WTC11 (cell line): ENCODE data around the gene DOK7. TPM values are rescaled to one million over a fixed set of nuclear protein-coding genes. Genes with fewer than 3 reads are reported as not detected.

Experiments
- ATAC-seq: fragments of 200-7000 bp; cut with Tn5 transposase; 2 replicates; pipeline ENCODE4 v1.10.0; 2021; ENCODE audit warnings: mild to moderate bottlenecking, moderate library complexity
- CTCF ChIA-PET: fragments of 300-600 bp; sonication (Branson Sonifier 250); formaldehyde crosslinking; loops from one replicate; lab custom pipeline; 2021; ENCODE audit warnings: antibody characterized with exemption; lab: Charles Lee
- POLR2A ChIA-PET: fragments of 350-600 bp; sonication (Branson Sonifier 250); formaldehyde crosslinking; loops from one replicate; lab custom pipeline; 2021; ENCODE audit warnings: antibody characterized with exemption; lab: Charles Lee
- DNase-seq: peaks from one replicate; pipeline ENCODE4 v3.0.0; 2021; ENCODE audit warnings: low spot score
- H3K27ac Mint-ChIP-seq: 2 replicates; pipeline ENCODE4 v1.8.0; 2021; ENCODE audit warnings: mixed read lengths
- H3K27me3 Mint-ChIP-seq: 2 replicates; pipeline ENCODE4 v1.8.0; 2021; ENCODE audit warnings: low read depth, mild to moderate bottlenecking, moderate library complexity, mixed read lengths
- H3K36me3 Mint-ChIP-seq: 2 replicates; pipeline ENCODE4 v1.8.0; 2021; ENCODE audit warnings: mixed read lengths
- H3K4me1 Mint-ChIP-seq: 2 replicates; pipeline ENCODE4 v1.8.0; 2022; ENCODE audit warnings: mixed read lengths
- H3K4me3 Mint-ChIP-seq: 2 replicates; pipeline ENCODE4 v1.8.0; 2021; ENCODE audit warnings: mild to moderate bottlenecking, moderate library complexity, mixed read lengths
- H3K9me3 Mint-ChIP-seq: 2 replicates; pipeline ENCODE4 v1.8.0; 2021; ENCODE audit warnings: mixed read lengths
- AFF4 ChIP-seq: sonication (generic); formaldehyde crosslinking; IDR thresholded peaks from 2 replicates; pipeline ENCODE4 v1.8.1; 2023; ENCODE audit warnings: mild to moderate bottlenecking, missing genetic modification reagents, borderline replicate concordance
- ATF2 ChIP-seq: sonication (generic); formaldehyde crosslinking; IDR thresholded peaks from 2 replicates; pipeline ENCODE4 v1.8.1; 2022; ENCODE audit warnings: low read depth, missing genetic modification reagents, borderline replicate concordance
- EMX1 ChIP-seq: fragments of 250-450 bp; sonication (Bioruptor Pico); IDR thresholded peaks from 2 replicates; pipeline ENCODE4 v1.8.0; 2021; ENCODE audit warnings: mild to moderate bottlenecking
- GRHL2 ChIP-seq: fragments of 250-450 bp; sonication (Bioruptor Pico); IDR thresholded peaks from 2 replicates; pipeline ENCODE4 v1.8.0; 2022; ENCODE audit warnings: mild to moderate bottlenecking, moderate library complexity; ENCODE audit not compliant: insufficient replicate concordance, severe bottlenecking
- JAZF1 ChIP-seq: fragments of 250-450 bp; sonication (Bioruptor Pico); IDR thresholded peaks from 2 replicates; pipeline ENCODE4 v1.9.0; 2021; ENCODE audit warnings: moderate library complexity, mild to moderate bottlenecking, inconsistent platforms
- MAX ChIP-seq: sonication (generic); formaldehyde crosslinking; IDR thresholded peaks from 2 replicates; pipeline ENCODE4 v1.8.0; 2022; ENCODE audit warnings: mild to moderate bottlenecking, missing genetic modification reagents
- MYBL2 ChIP-seq: sonication (generic); formaldehyde crosslinking; IDR thresholded peaks from 2 replicates; pipeline ENCODE4 v1.8.1; 2023; ENCODE audit warnings: mild to moderate bottlenecking, moderate library complexity, missing genetic modification reagents
- ZBTB21 ChIP-seq: sonication (generic); formaldehyde crosslinking; IDR thresholded peaks from 2 replicates; pipeline ENCODE4 v1.8.1; 2023; ENCODE audit warnings: mild to moderate bottlenecking, missing genetic modification reagents, borderline replicate concordance
- ZNF396 ChIP-seq: fragments of 250-450 bp; sonication (Bioruptor Pico); IDR thresholded peaks from 2 replicates; pipeline ENCODE4 v1.8.0; 2021; ENCODE audit warnings: mild to moderate bottlenecking, moderate library complexity, borderline replicate concordance
- total RNA-seq: library from RNA; stranded (reverse); gene quantifications from 3 replicates; pipeline ENCODE4 v1.2.3, GENCODE V29; 2021
- TF ChIP-seq, protein P1 (sequence below): sonication (generic); formaldehyde crosslinking; IDR thresholded peaks from 2 replicates; pipeline ENCODE4 v1.8.0; 2022; ENCODE audit warnings: missing genetic modification reagents
- TF ChIP-seq, protein P2 (sequence below): sonication (generic); formaldehyde crosslinking; IDR thresholded peaks from 2 replicates; pipeline ENCODE4 v1.8.1; 2023; ENCODE audit warnings: mild to moderate bottlenecking, moderate library complexity, missing genetic modification reagents
- TF ChIP-seq, protein P3 (sequence below): sonication (generic); formaldehyde crosslinking; IDR thresholded peaks from 2 replicates; pipeline ENCODE4 v1.8.0; 2023; ENCODE audit warnings: missing genetic modification reagents
- TF ChIP-seq, protein P4 (sequence below): fragments of 250-450 bp; sonication (Bioruptor Pico); conservative IDR thresholded peaks from 2 replicates; pipeline ENCODE4 v1.9.0; 2021; ENCODE audit warnings: mild to moderate bottlenecking
- TF ChIP-seq, protein P5 (sequence below): sonication (generic); formaldehyde crosslinking; IDR thresholded peaks from 2 replicates; pipeline ENCODE4 v1.8.0; 2023; ENCODE audit warnings: mild to moderate bottlenecking, missing genetic modification reagents
- TF ChIP-seq, protein P6 (sequence below): sonication (generic); formaldehyde crosslinking; IDR thresholded peaks from 2 replicates; pipeline ENCODE4 v1.8.1; 2023; ENCODE audit warnings: mild to moderate bottlenecking, missing genetic modification reagents

Gene DOK7
- total RNA-seq, 1 experiment from 2014 or later, result 0.22 TPM

DNA sequence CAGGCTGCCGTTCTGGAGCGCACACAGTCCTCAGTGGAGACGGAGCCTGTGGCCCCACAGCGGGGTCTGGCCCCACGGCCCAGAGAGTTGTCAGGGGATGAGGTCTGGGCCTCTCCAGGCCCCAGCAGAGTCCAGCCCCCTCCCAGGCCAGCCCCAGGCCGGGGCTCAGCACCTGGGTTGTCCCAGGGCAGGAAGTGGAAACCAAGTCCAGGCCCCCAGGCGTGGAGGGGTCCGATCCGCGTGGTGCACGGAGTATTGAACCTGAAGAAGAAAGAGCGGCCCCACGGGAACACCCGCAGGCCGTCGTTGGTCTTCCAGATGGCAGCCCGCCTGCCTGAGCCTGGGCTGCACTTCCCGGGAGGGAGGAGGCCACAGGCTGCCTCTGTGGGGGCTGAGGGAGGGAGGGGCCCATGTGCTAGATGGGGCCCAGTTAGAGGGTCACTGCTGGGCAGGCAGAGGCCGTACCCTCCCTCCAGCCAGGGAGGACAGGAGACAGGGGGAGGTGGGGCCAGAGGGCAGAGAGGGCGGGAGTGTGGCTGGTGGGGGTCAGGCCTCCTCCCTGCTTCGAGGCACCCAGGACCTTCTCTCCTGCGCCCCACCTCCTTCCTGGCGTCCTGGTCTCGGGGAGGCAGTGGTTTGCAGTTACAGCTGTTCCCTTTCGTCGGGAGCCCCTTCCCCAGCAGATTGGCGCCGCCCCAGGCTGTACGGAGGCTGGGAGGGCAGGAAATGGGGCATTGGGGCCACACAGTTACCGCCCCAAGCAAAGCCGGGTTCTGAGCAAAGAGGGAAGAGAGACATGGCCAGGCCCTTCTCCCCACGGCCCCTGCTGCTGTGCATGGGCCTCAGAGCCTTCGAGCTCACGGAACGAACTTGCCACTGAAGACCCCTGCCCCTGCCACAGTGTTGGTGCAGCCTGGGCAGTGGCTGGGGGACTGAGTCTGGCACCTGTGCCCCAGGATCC lies 13.3 kb upstream of the DOK7 start:
- ChIA-PET CTCF (interaction anchor here (0.8 to 2.0 kb wide), 4 partner anchors 30 to 132 kb away, joined by 3 to 12 read pairs (median 4); no protein-coding TSS in a partner anchor), POLR2A (no interaction called here)
- Mint-ChIP-seq H3K27me3 (peaks cover 26% of the 10 kb centered on the region), H3K36me3 (peaks cover 3% of the 10 kb centered on the region), H3K4me1 (no peaks in the 10 kb centered on the region), H3K9me3 (peaks cover 14% of the 10 kb centered on the region), H3K4me3 (no peak overlapping the region), H3K27ac (no peak overlapping the region)
- ATAC-seq (no peak), DNase-seq (no peak)
- TF ChIP-seq, protein P1, sequence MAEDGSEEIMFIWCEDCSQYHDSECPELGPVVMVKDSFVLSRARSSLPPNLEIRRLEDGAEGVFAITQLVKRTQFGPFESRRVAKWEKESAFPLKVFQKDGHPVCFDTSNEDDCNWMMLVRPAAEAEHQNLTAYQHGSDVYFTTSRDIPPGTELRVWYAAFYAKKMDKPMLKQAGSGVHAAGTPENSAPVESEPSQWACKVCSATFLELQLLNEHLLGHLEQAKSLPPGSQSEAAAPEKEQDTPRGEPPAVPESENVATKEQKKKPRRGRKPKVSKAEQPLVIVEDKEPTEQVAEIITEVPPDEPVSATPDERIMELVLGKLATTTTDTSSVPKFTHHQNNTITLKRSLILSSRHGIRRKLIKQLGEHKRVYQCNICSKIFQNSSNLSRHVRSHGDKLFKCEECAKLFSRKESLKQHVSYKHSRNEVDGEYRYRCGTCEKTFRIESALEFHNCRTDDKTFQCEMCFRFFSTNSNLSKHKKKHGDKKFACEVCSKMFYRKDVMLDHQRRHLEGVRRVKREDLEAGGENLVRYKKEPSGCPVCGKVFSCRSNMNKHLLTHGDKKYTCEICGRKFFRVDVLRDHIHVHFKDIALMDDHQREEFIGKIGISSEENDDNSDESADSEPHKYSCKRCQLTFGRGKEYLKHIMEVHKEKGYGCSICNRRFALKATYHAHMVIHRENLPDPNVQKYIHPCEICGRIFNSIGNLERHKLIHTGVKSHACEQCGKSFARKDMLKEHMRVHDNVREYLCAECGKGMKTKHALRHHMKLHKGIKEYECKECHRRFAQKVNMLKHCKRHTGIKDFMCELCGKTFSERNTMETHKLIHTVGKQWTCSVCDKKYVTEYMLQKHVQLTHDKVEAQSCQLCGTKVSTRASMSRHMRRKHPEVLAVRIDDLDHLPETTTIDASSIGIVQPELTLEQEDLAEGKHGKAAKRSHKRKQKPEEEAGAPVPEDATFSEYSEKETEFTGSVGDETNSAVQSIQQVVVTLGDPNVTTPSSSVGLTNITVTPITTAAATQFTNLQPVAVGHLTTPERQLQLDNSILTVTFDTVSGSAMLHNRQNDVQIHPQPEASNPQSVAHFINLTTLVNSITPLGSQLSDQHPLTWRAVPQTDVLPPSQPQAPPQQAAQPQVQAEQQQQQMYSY (CRISPR knock-in tag), result no peak
- TF ChIP-seq AFF4 (CRISPR knock-in tag) (no peak), EMX1 (CRISPR knock-in tag) (no peak), MYBL2 (no peak), GRHL2 (CRISPR knock-in tag) (no peak), ATF2 (no peak), ZBTB21 (CRISPR knock-in tag) (no peak), JAZF1 (CRISPR knock-in tag) (no peak), ZNF396 (CRISPR knock-in tag) (no peak), MAX (CRISPR knock-in tag) (no peak)
- TF ChIP-seq, protein P2, sequence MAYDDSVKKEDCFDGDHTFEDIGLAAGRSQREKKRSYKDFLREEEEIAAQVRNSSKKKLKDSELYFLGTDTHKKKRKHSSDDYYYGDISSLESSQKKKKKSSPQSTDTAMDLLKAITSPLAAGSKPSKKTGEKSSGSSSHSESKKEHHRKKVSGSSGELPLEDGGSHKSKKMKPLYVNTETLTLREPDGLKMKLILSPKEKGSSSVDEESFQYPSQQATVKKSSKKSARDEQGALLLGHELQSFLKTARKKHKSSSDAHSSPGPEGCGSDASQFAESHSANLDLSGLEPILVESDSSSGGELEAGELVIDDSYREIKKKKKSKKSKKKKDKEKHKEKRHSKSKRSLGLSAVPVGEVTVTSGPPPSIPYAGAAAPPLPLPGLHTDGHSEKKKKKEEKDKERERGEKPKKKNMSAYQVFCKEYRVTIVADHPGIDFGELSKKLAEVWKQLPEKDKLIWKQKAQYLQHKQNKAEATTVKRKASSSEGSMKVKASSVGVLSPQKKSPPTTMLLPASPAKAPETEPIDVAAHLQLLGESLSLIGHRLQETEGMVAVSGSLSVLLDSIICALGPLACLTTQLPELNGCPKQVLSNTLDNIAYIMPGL (CRISPR knock-in tag), result no peak
- TF ChIP-seq, protein P3, sequence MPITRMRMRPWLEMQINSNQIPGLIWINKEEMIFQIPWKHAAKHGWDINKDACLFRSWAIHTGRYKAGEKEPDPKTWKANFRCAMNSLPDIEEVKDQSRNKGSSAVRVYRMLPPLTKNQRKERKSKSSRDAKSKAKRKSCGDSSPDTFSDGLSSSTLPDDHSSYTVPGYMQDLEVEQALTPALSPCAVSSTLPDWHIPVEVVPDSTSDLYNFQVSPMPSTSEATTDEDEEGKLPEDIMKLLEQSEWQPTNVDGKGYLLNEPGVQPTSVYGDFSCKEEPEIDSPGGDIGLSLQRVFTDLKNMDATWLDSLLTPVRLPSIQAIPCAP (CRISPR knock-in tag), result no peak
- TF ChIP-seq, protein P4, sequence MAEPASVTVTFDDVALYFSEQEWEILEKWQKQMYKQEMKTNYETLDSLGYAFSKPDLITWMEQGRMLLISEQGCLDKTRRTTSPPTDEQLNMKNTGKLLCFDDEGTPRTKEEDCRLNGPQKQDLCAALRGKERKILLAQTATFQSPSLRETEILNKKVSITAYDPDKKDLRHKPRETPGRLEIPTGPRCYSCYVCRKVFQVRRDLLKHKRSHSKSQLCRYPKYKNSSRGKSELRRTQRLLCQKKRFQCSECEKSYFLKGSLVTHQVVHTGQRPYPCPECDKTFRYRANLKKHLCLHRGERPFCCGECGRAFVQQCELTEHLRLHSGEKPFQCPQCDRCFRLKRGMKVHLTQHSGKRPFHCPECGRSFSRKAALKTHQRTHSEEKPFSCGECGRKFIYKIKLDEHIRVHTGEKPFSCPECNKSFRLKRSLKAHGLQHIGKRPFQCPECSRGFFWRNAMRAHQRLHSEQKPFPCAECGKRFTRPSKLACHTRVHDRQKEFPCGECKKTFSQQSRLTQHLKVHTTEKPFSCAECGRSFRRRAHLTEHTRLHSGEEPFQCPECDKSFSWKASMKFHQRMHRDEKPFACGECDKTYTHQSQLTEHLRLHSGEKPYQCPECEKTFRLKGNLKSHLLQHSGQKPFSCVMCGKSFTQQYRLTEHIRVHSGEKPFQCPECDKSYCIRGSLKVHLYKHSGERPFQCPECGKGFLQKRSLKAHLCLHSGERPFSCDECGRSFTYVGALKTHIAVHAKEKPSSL, result no peak
- TF ChIP-seq, protein P5, sequence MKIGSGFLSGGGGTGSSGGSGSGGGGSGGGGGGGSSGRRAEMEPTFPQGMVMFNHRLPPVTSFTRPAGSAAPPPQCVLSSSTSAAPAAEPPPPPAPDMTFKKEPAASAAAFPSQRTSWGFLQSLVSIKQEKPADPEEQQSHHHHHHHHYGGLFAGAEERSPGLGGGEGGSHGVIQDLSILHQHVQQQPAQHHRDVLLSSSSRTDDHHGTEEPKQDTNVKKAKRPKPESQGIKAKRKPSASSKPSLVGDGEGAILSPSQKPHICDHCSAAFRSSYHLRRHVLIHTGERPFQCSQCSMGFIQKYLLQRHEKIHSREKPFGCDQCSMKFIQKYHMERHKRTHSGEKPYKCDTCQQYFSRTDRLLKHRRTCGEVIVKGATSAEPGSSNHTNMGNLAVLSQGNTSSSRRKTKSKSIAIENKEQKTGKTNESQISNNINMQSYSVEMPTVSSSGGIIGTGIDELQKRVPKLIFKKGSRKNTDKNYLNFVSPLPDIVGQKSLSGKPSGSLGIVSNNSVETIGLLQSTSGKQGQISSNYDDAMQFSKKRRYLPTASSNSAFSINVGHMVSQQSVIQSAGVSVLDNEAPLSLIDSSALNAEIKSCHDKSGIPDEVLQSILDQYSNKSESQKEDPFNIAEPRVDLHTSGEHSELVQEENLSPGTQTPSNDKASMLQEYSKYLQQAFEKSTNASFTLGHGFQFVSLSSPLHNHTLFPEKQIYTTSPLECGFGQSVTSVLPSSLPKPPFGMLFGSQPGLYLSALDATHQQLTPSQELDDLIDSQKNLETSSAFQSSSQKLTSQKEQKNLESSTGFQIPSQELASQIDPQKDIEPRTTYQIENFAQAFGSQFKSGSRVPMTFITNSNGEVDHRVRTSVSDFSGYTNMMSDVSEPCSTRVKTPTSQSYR, result no peak
- TF ChIP-seq, protein P6, sequence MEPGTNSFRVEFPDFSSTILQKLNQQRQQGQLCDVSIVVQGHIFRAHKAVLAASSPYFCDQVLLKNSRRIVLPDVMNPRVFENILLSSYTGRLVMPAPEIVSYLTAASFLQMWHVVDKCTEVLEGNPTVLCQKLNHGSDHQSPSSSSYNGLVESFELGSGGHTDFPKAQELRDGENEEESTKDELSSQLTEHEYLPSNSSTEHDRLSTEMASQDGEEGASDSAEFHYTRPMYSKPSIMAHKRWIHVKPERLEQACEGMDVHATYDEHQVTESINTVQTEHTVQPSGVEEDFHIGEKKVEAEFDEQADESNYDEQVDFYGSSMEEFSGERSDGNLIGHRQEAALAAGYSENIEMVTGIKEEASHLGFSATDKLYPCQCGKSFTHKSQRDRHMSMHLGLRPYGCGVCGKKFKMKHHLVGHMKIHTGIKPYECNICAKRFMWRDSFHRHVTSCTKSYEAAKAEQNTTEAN, result no peak
